ENCODE data around the gene SELENOV. TPM values are rescaled to one million over a fixed set of nuclear protein-coding genes. Genes with fewer than 3 reads are reported as not detected.
"Not testable (repeated sequence)": the region's sequence is repeated elsewhere in the genome, so short reads cannot be mapped to it uniquely, and the experiment has no call there.

SELENOV gene
- total and polyA plus RNA-seq, 9 of the 15 experiments (the other 6 are each of a cell fraction or from before 2014, with no cell fraction given), result 0.04 to 0.09 (median 0.06) TPM; not detected in 4

DNA sequence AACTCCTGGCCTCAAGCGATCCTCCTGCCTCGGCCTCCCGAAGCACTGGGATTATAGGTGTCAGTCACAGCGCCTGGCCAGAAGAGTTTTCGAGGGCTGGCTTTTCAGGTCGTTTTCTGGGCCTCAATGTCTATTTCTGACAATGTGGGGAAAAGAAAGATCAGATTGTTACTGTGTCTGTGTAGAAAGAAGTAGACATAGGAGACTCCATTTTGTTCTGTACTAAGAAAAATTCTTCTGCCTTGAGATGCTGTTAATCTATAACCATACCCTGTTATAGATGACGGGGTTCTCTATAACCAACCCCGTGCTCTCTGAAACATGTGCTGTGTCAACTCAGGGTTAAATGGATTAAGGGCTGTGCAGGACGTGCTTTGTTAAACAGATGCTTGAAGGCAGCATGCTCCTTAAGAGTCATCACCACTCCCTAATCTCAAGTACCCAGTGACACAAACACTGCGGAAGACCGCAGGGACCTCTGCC lies 35.6 kb upstream of the SELENOV start (continued):
- TF ChIP-seq, protein P1, sequence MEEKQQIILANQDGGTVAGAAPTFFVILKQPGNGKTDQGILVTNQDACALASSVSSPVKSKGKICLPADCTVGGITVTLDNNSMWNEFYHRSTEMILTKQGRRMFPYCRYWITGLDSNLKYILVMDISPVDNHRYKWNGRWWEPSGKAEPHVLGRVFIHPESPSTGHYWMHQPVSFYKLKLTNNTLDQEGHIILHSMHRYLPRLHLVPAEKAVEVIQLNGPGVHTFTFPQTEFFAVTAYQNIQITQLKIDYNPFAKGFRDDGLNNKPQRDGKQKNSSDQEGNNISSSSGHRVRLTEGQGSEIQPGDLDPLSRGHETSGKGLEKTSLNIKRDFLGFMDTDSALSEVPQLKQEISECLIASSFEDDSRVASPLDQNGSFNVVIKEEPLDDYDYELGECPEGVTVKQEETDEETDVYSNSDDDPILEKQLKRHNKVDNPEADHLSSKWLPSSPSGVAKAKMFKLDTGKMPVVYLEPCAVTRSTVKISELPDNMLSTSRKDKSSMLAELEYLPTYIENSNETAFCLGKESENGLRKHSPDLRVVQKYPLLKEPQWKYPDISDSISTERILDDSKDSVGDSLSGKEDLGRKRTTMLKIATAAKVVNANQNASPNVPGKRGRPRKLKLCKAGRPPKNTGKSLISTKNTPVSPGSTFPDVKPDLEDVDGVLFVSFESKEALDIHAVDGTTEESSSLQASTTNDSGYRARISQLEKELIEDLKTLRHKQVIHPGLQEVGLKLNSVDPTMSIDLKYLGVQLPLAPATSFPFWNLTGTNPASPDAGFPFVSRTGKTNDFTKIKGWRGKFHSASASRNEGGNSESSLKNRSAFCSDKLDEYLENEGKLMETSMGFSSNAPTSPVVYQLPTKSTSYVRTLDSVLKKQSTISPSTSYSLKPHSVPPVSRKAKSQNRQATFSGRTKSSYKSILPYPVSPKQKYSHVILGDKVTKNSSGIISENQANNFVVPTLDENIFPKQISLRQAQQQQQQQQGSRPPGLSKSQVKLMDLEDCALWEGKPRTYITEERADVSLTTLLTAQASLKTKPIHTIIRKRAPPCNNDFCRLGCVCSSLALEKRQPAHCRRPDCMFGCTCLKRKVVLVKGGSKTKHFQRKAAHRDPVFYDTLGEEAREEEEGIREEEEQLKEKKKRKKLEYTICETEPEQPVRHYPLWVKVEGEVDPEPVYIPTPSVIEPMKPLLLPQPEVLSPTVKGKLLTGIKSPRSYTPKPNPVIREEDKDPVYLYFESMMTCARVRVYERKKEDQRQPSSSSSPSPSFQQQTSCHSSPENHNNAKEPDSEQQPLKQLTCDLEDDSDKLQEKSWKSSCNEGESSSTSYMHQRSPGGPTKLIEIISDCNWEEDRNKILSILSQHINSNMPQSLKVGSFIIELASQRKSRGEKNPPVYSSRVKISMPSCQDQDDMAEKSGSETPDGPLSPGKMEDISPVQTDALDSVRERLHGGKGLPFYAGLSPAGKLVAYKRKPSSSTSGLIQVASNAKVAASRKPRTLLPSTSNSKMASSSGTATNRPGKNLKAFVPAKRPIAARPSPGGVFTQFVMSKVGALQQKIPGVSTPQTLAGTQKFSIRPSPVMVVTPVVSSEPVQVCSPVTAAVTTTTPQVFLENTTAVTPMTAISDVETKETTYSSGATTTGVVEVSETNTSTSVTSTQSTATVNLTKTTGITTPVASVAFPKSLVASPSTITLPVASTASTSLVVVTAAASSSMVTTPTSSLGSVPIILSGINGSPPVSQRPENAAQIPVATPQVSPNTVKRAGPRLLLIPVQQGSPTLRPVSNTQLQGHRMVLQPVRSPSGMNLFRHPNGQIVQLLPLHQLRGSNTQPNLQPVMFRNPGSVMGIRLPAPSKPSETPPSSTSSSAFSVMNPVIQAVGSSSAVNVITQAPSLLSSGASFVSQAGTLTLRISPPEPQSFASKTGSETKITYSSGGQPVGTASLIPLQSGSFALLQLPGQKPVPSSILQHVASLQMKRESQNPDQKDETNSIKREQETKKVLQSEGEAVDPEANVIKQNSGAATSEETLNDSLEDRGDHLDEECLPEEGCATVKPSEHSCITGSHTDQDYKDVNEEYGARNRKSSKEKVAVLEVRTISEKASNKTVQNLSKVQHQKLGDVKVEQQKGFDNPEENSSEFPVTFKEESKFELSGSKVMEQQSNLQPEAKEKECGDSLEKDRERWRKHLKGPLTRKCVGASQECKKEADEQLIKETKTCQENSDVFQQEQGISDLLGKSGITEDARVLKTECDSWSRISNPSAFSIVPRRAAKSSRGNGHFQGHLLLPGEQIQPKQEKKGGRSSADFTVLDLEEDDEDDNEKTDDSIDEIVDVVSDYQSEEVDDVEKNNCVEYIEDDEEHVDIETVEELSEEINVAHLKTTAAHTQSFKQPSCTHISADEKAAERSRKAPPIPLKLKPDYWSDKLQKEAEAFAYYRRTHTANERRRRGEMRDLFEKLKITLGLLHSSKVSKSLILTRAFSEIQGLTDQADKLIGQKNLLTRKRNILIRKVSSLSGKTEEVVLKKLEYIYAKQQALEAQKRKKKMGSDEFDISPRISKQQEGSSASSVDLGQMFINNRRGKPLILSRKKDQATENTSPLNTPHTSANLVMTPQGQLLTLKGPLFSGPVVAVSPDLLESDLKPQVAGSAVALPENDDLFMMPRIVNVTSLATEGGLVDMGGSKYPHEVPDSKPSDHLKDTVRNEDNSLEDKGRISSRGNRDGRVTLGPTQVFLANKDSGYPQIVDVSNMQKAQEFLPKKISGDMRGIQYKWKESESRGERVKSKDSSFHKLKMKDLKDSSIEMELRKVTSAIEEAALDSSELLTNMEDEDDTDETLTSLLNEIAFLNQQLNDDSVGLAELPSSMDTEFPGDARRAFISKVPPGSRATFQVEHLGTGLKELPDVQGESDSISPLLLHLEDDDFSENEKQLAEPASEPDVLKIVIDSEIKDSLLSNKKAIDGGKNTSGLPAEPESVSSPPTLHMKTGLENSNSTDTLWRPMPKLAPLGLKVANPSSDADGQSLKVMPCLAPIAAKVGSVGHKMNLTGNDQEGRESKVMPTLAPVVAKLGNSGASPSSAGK (IDR thresholded peaks at IDR 0.05), result 0 out of 2 replicates have a peak, but pooled peaks have one; percentile 45
- TF ChIP-seq, protein P2, sequence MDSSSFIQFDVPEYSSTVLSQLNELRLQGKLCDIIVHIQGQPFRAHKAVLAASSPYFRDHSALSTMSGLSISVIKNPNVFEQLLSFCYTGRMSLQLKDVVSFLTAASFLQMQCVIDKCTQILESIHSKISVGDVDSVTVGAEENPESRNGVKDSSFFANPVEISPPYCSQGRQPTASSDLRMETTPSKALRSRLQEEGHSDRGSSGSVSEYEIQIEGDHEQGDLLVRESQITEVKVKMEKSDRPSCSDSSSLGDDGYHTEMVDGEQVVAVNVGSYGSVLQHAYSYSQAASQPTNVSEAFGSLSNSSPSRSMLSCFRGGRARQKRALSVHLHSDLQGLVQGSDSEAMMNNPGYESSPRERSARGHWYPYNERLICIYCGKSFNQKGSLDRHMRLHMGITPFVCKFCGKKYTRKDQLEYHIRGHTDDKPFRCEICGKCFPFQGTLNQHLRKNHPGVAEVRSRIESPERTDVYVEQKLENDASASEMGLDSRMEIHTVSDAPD (CRISPR knock-in tag; IDR thresholded peaks at IDR 0.05), result peak; percentile 35; the same call in 1 of the 2 replicates
- TF ChIP-seq, protein P3, sequence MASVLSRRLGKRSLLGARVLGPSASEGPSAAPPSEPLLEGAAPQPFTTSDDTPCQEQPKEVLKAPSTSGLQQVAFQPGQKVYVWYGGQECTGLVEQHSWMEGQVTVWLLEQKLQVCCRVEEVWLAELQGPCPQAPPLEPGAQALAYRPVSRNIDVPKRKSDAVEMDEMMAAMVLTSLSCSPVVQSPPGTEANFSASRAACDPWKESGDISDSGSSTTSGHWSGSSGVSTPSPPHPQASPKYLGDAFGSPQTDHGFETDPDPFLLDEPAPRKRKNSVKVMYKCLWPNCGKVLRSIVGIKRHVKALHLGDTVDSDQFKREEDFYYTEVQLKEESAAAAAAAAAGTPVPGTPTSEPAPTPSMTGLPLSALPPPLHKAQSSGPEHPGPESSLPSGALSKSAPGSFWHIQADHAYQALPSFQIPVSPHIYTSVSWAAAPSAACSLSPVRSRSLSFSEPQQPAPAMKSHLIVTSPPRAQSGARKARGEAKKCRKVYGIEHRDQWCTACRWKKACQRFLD (CRISPR knock-in tag; IDR thresholded peaks at IDR 0.05), result peak; percentile 54; the same call in 1 of the 2 replicates
- TF ChIP-seq ZNF311 (CRISPR knock-in tag; IDR thresholded peaks at IDR 0.05) (peak; percentile 89), PTTG1 (tag; IDR thresholded peaks at IDR 0.05; ENCODE audit: low read depth) (peak; percentile 72), SMAD4 (CRISPR knock-in tag; conservative IDR thresholded peaks at IDR 0.05) (peak; percentile 78), MEF2D (tag; conservative IDR thresholded peaks at IDR 0.05; ENCODE audit: low read depth) (peak; percentile 77; the same call in 1 of the 2 replicates)
- TF ChIP-seq, protein P4, sequence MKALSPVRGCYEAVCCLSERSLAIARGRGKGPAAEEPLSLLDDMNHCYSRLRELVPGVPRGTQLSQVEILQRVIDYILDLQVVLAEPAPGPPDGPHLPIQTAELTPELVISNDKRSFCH (CRISPR knock-in tag; IDR thresholded peaks at IDR 0.05), result not testable (repeated sequence)
- TF ChIP-seq, protein P4 (tag; IDR thresholded peaks at IDR 0.05), result peak; percentile 95

Data from K562 (cell line).